Measurements from ENCODE around the gene ADM.
A peak's percentile ranks its signal among the peaks of the same experiment; 100 is the strongest.

The ADM gene

GRCh38 chr11:10283991-10284390 is 20.9 kb upstream of the ADM start:
- no peak for TF ChIP-seq ZNF274 (IDR thresholded peaks at IDR 0.05; ENCODE audit: low read depth, low read length)
- no peak overlapping the region for H3K4me3 ChIP-seq (ENCODE audit: low read length)

DNA sequence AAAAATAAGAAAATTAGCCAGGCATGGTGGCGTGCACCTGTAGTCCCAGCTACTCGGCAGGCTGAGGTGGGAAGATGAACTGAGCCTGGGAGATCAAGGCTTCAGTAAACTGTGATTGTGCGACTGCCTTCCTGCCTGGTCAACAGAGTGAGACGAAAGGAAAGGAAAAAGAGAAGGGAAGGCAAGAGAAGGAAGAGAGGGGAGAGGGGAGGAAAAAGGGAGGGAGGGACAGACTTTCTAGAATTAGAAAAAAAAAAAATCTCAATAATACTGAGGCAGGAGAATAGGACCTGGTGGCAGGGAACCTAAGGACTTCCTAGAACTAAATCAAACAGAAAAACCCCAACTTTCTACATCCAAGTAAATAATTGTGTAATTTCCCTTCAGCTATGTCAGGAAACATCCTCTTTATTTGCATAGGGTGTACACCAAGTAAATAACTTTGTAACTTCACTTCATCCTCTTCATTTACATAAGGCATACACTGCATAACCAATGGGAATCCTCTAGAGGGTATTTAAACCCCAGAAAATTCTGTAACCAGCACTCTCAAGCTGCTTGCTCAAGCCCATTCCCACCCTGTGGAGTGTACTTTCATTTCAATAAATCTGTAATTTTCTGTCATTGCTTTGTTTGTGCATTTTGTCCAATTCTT is 19.6 kb upstream of the ADM start:
- no peak for TF ChIP-seq ZNF274 (IDR thresholded peaks at IDR 0.05; ENCODE audit: low read depth, low read length)
- no peak overlapping the region for H3K4me3 ChIP-seq (ENCODE audit: low read length)

DNA sequence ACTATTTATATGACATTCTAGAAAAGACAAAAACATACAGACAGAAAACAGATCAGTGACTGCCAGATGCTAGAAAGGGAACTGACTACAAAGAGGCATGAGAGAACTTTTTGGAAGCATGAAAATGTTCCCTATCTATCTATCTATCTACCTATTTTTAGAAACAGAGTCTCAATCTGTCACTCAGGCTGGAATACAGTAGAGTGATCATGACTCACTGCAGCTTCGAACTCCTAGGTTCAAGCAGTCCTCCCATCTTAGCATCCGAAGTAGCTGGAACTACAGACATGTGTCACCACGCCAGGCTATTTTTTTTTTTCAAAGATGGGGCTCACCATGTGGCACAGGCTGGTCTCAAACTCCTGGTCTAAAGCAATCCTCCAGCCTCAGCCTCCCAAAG is 17.7 kb upstream of the ADM start:
- H3K4me3 ChIP-seq (ENCODE audit: low read length), result no peak overlapping the region
- TF ChIP-seq ZNF274 (IDR thresholded peaks at IDR 0.05; ENCODE audit: low read depth, low read length), result no peak

DNA sequence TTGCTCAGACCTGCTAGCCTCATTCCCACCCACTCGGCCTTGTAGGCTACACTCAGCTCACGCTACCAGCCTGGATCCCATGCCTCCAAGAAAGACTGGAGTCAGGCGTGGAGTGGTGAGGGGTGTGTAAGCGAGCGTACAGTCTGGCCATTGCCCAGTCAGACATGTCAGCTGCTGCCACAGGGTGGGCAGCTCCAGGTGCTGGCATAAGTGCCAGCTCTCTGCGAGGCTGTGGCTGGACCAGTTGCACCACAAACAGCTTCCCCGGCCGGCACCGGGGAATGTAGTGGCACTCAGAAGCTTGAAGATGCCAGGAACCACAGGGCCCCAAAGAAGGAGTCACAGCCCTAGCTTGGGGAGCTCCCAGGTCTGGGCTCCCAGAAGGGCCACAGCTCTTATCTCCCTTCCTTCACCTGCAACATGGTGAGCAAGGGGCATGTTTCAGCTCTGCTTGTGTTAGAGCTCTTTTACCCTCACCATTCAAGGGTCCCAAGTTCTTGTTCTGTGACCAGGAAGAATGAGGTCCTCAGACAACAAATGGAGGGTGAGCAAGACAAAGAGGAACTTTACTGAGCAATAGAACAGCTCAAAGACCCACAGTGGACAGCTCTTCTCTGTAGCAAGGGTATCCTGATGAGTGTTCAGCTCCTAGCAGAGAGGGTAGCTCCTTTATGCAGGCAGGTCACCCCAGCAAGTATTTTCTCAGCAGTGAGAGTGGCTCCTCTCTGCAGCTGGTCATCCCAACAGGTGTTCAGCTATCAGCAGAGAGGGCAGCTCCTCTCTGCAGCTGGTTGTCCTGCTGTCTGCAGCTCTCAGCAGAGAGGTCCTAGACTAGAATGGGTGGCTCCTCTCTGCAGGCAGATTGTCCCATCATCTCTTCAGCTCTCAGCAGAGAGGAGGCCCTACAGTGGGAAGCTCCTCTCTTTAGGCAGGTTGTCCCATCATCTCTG is 16.8 kb upstream of the ADM start:
- no peak for TF ChIP-seq ZNF274 (IDR thresholded peaks at IDR 0.05; ENCODE audit: low read depth, low read length)
- no peak overlapping the region for H3K4me3 ChIP-seq (ENCODE audit: low read length)

DNA sequence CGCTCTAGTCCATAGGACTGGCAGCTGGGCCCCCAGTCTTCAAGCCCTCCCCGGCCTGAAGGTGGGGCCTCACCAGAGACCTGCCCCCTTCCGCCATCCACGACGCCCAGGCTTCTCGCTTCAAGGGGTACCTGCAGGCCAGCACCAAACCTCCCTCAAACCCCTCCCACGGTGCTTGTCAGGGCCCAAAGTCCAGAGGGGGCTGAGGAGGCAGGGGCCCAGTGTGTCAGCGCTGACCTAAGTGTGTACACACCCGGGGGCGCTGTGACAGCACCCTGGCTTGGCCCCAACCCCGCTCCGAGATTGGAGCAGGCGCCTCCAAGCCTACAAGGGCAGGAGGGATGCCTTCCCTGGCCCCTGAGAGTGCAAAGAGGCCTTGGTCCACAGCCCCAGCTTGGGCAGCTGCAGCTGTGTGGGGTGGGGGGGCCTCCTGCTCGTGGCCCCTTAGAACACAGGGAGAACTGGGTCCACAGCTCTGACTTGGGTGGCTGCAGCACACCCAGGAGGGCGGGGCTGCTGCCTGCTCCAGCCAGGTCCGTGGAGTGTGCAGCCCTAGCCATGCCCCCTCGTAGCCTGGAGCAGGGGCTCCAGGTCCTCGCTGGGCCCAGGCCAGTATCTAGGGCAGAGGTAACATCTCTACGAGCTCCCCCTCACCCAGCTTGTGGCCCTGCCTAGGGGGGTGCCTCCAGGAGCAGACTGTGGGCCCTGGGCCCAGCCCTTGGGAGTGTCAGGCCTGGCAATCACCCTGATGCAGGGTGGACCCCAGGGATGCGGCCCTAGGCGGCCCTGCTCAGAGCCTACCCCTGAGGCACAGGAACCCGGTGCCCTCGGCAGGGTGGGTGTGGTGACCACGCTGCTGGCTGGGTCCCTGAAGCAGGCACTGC is 15.8 kb upstream of the ADM start:
- no peak for TF ChIP-seq ZNF274 (IDR thresholded peaks at IDR 0.05; ENCODE audit: low read depth, low read length)
- H3K4me3 ChIP-seq (ENCODE audit: low read length), result no peak overlapping the region

DNA sequence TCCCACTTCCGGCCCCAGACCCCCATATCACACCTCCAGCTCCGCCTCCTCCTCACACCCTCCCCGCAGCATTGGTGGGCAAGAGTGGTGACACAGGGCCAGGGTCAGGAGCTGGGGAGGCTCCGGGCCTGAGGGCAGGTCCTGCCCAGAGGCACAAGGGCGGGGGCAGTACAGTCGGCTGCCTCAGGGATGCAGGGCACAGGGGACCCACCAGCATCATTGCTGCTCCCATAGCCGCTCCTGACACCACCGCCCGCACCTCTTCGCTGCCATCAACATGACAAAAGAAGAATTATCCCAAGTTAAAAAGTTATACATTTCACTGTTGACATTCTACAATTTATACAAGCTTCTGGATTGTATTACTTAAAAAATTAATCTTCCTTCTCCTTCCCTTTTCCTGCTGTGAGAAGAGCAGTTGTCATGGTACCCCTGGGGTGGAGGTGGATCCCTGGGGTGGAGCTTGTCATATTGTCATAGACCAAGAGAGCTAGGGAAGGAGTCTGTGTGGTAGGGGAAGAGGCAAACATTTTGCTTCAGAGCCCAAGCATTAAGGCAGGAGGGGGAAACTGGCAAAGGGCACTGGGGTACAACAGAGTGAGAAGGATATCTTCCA is 15.0 kb upstream of the ADM start:
- H3K4me3 ChIP-seq (ENCODE audit: low read length), result no peak overlapping the region
- no peak for TF ChIP-seq ZNF274 (IDR thresholded peaks at IDR 0.05; ENCODE audit: low read depth, low read length)

- no peak overlapping the region for H3K4me3 ChIP-seq (ENCODE audit: low read length)
- TF ChIP-seq ZNF274 (IDR thresholded peaks at IDR 0.05; ENCODE audit: low read depth, low read length), result no peak
These were observed 12.9 kb upstream of the ADM start for GRCh38 chr11:10291801-10292638.

DNA sequence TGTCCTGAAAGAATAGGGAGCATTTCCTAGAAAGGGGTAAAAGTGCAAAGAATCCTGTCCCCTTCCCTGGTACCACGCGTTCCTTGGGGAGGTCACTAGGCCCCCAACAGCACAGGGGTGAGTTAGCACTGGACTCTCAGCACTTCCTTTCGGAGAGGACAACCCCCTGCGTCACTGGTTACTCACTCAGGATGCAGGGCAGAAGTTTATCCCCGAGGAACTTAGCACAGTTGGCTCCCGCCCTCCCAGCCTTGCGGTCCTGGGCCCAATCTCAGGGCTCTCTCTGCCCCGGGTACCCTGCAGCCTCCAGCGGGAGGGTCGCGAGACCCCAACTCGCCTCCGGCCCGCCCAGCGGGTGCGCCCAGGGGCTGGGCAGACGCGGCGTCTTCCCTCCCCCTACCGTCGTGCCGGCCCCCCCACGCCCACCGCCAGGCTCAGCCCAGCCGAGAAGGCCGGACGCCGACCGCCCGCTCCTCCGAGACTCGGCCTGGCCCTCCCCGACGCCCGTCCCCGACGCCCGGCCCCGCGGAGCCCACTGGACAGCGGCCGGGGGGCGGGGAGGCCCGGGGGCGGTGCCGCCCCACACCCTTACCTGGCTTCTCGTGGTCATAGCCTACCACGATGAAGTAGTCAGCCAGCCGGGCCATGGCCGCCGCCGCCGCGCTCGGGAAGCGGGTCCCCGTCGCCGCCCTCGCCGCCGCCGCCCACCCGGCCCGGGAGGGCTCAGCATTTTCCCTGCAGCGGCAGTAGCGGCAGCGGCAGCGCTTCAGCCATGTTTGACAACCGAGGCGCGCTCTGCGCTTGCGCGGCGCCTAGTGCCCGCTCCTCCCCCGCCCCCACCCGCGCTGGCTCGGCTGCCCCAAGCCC is 11.2 kb upstream of the ADM start, which contains the start of gene SBF2:
TSS of gene SBF2 (minus strand) at position 797 of the 867 bp plus-strand sequence. CDS start at position 647, 150 bp downstream.
- peak within 1 kb of the TSS; percentile 51; the same call in 1 of the 2 replicates for H3K4me3 ChIP-seq (ENCODE audit: low read length)
- TF ChIP-seq ZNF274 (IDR thresholded peaks at IDR 0.05; ENCODE audit: low read depth, low read length), result no peak

DNA sequence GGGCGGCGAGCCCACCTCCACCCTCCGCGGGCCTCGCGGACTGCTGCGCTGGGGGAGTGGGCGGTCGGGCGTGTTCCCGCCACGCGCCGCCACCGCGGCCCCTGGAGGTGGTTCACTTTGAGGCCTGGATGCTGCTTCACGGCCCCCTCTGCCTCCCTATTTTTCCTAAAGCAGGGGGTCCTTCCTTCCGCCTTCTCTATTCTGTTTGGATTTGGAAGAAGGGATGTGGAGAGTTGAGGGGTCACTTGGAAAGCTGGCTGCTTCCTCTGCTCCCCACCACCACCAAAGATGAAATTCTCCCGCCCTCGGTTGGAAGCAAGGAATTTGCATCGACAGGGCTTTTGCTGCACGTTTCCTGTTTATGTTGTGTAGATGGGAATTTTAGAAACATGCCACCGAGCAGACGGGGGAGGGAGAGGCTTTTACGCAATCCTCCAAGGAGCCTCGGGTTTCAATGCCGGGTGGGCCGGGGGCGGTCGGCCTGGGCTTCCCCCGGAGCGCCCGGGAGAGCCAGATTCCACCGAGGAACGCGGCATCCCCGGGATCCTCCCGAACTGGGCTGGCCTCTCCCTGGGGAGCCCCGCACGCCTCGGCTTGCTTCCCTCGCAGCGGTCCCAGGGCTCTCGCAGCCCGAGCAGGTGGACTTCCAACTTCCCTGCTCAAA is 10.5 kb upstream of the ADM start:
- peak overlapping the region; percentile 51; the same call in 1 of the 2 replicates for H3K4me3 ChIP-seq (ENCODE audit: low read length)
- no peak for TF ChIP-seq ZNF274 (IDR thresholded peaks at IDR 0.05; ENCODE audit: low read depth, low read length)

DNA sequence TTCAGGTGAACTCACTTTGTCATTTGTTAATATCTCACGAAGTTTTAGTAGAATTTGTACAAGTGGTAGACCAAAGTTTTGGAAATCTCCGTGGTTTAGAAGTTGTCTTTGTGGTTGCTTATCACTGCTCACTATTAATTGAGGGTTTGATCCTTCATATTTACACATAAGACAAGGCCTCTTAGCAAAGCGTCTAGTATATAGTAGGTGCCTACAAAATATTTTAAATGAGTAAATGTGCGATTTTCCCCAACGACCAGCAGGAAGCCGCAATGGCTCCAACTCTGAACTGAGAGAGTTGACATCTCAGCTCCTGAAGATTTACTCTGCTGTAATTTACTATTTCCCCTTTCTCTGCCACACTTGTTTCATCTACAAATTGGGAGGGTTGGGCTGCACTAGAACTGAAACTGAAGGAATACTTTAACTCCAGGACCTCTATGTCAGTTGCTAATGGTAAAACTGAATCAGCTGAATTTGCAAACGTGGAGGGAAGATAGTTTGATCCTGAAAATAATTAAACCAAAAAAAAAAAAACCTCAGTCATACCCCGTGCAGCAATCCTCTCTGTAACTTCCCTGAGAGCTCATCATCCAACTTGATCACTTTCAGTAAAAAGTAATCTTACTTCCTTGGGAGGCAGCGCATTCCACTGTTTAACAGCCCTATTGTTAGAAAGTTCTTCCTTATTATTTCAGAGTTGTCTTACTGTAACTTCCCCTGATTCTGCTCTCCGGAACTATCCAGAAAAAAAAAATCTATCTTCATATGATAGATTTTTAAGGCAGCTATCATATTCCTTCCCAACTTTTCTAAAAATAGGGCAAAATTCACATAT is 9.6 kb upstream of the ADM start:
- no peak for TF ChIP-seq ZNF274 (IDR thresholded peaks at IDR 0.05; ENCODE audit: low read depth, low read length)
- H3K4me3 ChIP-seq (ENCODE audit: low read length), result no peak overlapping the region

DNA sequence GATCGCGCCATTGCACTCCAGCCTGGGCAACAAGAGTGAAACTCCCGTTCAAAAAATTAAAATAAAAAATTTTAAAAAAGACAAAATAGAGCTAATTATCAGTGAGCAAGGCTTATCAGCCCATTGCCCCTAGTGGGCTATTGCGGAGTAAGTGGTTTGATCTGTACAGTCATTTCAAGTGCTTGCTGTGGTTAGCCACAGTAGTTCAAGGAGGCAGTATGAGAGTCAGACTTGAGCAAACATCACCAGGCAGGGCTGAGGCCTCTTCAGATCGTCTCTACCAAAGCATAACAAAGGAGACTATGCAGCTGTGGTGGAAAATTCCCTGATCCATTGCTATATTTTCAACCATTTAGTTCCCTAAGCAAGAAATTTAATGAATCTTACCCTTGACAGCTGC is 6.5 kb upstream of the ADM start:
- TF ChIP-seq ZNF274 (IDR thresholded peaks at IDR 0.05; ENCODE audit: low read depth, low read length), result no peak
- H3K4me3 ChIP-seq (ENCODE audit: low read length), result no peak overlapping the region
